ENCODE results near the gene PRRX2. TPM values are rescaled to one million over a fixed set of nuclear protein-coding genes. Genes with fewer than 3 reads are reported as not detected.
A peak's percentile ranks its signal among the peaks of the same experiment; 100 is the strongest.

Gene PRRX2
- total RNA-seq, 2 donors from 2014 or later, result not detected

DNA sequence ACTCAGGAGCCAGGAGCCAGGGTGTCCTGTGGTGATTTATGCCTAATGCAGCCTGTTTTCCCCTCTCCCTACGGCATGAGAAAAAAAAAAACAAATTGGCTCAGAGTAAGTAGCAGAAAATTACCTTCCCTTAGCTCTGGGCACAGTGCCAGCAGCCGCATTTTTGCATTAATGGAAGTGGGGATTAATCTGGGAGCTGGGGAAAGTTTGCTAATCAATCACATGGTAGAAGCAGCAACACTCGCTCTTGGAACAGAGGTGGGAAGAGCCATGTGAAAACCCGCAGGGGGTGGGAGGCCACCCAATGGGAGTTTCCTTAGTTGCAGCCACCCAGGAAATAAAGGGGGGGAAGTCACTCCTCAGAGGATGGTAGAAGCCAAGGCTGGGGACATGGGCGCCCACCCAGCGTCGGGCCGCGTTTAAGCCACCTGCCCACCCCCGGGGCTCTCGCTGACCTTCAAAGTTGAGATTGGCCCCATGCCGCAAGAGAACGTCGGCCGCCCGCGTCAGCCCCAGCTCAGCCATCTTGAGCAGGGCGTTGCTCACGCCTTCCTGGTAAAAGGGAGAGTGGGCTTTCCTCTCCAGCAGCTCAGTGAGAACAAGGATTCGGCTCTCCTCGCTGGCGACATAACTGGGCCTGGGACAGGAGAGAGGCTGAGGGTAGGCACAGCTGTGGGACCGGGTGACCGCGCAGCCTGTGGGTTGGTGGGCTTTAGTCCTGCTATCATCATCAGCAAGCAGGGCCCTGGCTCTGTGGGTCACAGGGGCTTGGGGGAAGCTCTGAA, 25.2 kb upstream of the PRRX2 start:
- H3K4me3 Mint-ChIP-seq, result peak overlapping the region; percentile 90
- peaks cover 20% of the 10 kb centered on the region for H3K4me1 Mint-ChIP-seq
- DNase-seq, result no peak
- no peaks in the 10 kb centered on the region for H3K27me3 Mint-ChIP-seq
- peak overlapping the region; percentile 93 for H3K27ac Mint-ChIP-seq
- ATAC-seq, result no peak
- no peaks in the 10 kb centered on the region for H3K9me3 ChIP-seq (ENCODE audit: control insufficient read depth, low read length, poor library complexity, severe bottlenecking)
- peaks cover 5% of the 10 kb centered on the region for H3K36me3 Mint-ChIP-seq (ENCODE audit: low read depth)

DNA sequence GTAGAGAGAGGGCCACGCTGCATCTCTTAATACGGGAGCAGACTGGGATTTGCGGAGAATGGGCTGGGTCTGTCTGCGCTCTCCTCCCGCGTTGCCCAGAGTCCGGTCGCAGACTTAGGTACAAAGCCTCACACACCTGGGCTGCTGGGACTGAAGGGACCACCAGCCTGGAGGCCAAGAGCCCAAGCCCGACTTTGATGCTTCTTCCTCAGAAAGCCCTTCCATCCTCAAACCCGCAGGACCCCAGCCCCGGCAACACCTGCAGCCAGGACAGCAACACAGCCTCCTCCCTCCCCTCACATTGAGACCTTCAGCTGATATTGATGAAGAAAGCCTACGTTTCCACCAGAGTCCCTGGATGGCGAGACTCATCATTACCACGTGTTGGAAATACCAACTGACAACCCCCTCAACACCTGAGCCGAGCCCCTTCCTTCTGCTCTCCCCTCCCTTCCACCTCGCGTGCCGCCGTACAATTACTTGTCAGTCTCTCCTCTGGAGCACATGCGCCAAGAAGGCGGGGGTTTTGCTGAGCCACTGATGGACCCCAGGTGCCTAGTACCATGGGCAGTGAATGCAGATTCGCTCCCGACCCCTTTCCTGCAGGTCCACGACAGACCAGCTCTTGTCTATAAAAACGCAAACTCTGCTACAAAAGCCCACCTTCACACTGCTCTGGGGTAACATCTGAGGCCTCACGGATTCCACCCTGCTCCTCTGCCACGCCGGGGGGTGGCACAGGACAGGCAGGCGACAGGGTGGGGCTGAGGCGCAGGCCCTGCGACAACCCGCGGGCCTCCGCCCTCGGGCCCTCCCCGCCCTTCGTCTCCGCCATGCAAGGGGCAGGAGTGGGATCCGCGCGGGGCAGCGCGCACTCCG, 24.3 kb upstream of the PRRX2 start:
- H3K4me1 Mint-ChIP-seq, result peaks cover 20% of the 10 kb centered on the region
- DNase-seq (no peak), ATAC-seq (peak; percentile 47)
- H3K9me3 ChIP-seq (ENCODE audit: control insufficient read depth, low read length, poor library complexity, severe bottlenecking), result no peaks in the 10 kb centered on the region
- peak overlapping the region; percentile 93 for H3K27ac Mint-ChIP-seq
- peaks cover 5% of the 10 kb centered on the region for H3K36me3 Mint-ChIP-seq (ENCODE audit: low read depth)
- peak overlapping the region; percentile 90 for H3K4me3 Mint-ChIP-seq
- no peaks in the 10 kb centered on the region for H3K27me3 Mint-ChIP-seq

DNA sequence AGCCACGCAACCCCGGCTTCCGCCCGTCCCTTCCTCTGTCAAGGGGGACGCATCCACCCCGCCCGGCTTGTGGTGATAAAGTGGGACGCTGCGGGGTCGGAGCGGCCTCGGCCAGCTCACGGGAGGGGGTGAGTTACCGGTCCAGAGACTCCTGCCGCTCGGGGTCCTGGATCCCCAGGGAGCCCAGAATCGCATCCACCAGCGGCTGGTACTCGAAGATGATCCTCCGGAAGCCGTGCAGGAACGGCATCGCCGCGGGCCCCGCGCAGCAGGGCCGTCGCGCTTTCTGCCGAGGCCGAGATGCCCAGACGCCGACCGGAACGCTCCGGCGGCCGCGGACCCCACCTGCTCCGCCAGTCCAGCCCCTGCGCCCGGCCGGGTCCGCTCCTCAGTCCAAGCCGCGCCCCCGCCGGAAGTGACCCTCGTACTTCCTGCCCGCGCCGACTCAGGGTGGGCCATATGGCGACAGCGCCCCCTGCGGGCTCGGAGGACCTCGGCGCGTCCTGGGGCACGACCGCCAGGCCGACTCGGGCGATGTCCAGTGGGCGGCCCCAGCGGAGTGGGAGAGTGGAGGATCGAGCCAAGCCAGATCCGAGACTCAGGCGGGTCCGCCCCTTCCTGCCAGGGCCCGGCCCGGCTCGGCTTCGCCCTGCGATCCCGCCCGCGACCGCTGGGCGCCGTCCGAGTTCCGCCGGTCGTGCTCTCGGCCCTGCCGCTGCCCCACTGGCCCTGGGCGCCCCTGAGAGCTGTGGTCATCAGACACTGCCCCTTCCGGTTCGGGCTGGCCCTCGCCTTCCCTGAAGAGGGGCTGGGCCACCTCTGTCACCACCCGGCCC, 23.5 kb upstream of the PRRX2 start, which contains the start of gene ASB6:
Gene ASB6 (minus strand): TSS at position 402 of the 836 bp plus-strand sequence. CDS start 152 bp downstream, at position 250.
- no peaks in the 10 kb centered on the region for H3K9me3 ChIP-seq (ENCODE audit: control insufficient read depth, low read length, poor library complexity, severe bottlenecking)
- Mint-ChIP-seq H3K27ac (peak within 1 kb of the TSS; percentile 93), H3K27me3 (no peaks in the 10 kb centered on the region), H3K4me1 (peaks cover 20% of the 10 kb centered on the region), H3K4me3 (peak within 1 kb of the TSS; percentile 90), H3K36me3 (ENCODE audit: low read depth) (peaks cover 5% of the 10 kb centered on the region)
- DNase-seq (peak; percentile 84 to 95 (median 93)), ATAC-seq (peak; percentile 90)

DNA sequence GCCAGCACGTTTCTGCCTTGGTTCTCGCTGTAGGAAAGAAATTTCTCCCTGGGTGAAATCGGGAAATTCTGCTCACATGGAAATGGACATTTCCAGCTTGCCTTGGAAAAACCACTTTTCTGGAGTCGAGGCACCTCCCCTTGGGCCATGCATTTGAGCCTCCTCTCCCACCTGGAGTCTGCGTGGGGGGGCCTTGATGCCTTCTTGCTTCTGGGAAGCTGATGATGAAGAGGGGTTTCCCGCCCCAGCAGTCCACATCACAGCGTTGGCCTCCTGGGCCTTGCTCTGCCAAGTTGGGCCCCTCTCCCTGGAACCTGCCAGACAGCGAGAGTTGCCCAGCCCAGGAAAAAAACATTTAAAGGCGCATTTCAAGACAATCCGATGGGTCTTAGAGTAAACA, 21.7 kb upstream of the PRRX2 start:
- Mint-ChIP-seq H3K4me3 (no peak overlapping the region), H3K27ac (no peak overlapping the region), H3K4me1 (peaks cover 18% of the 10 kb centered on the region), H3K27me3 (no peaks in the 10 kb centered on the region), H3K36me3 (ENCODE audit: low read depth) (peaks cover 4% of the 10 kb centered on the region)
- no peak for ATAC-seq
- H3K9me3 ChIP-seq (ENCODE audit: control insufficient read depth, low read length, poor library complexity, severe bottlenecking), result no peaks in the 10 kb centered on the region
- no peak for DNase-seq

DNA sequence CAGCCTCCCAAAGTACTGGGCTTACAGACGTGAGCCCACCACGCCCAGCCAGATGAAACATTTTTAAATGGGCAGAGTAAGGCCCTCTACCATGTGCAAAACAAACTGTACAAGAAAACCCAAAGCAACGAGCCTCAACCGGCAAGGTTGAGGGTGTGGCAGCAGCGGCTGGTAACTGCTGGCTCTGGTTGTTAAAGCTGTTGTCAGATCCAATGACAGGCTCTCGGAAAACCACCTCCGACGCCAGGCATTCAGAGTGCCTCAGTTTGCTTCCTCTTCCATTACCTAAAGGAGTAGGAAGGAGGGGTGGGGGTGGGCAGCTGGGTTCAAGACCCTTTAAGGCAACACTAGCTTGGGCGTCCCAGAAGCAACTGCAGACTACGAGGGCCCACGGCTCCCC, 21.1 kb upstream of the PRRX2 start:
- Mint-ChIP-seq H3K4me3 (no peak overlapping the region), H3K4me1 (peaks cover 18% of the 10 kb centered on the region), H3K27ac (no peak overlapping the region), H3K27me3 (no peaks in the 10 kb centered on the region), H3K36me3 (ENCODE audit: low read depth) (peaks cover 4% of the 10 kb centered on the region)
- ATAC-seq (no peak), DNase-seq (no peak)
- H3K9me3 ChIP-seq (ENCODE audit: control insufficient read depth, low read length, poor library complexity, severe bottlenecking), result no peaks in the 10 kb centered on the region

DNA sequence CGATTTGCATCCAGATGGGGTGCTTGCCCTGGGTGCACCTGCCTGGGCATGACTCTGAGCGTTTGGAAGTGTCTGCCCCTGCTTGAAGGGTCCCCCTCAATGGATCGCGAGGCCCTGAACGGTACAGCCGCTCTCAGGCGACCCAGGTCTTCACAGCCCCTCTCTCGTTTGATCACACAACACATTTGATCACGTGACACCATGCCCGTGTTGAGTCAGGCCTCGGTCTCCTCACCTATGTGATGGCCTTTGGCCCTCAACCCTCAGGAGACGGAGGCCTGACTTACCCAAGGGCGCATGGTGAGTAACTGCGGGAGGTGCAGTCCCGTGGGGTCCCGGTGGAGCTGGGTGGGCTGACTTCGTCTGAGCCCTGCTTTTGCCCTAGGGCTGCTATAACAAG, 20.5 kb upstream of the PRRX2 start:
- DNase-seq (no peak), ATAC-seq (no peak)
- Mint-ChIP-seq H3K4me3 (no peak overlapping the region), H3K36me3 (ENCODE audit: low read depth) (peaks cover 4% of the 10 kb centered on the region), H3K27me3 (no peaks in the 10 kb centered on the region), H3K4me1 (peaks cover 17% of the 10 kb centered on the region), H3K27ac (no peak overlapping the region)
- no peaks in the 10 kb centered on the region for H3K9me3 ChIP-seq (ENCODE audit: control insufficient read depth, low read length, poor library complexity, severe bottlenecking)

DNA sequence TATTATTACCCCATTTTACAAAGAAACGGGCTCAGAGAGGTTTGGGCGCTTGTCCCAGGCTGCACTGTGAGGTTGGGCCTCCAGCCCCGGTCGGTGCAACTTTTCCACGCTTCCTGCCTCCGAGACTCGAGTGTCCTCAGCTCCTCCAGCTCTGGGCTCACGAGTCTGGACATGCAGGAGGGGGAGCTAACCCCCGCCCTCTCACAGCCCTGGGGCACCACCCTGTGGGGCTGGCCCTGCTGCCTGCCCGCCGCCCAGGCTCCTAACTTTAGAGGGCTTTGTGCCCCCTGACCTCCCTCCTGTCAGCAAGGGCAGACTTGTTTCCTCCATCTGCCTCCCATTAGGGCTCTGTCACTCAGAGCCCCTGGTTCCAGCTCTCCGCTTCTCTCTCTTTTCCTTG, 19.2 kb upstream of the PRRX2 start:
- Mint-ChIP-seq H3K27me3 (no peaks in the 10 kb centered on the region), H3K4me3 (no peak overlapping the region), H3K4me1 (peaks cover 11% of the 10 kb centered on the region), H3K27ac (no peak overlapping the region), H3K36me3 (ENCODE audit: low read depth) (peaks cover 4% of the 10 kb centered on the region)
- no peak for DNase-seq
- ATAC-seq, result no peak
- H3K9me3 ChIP-seq (ENCODE audit: control insufficient read depth, low read length, poor library complexity, severe bottlenecking), result no peaks in the 10 kb centered on the region

DNA sequence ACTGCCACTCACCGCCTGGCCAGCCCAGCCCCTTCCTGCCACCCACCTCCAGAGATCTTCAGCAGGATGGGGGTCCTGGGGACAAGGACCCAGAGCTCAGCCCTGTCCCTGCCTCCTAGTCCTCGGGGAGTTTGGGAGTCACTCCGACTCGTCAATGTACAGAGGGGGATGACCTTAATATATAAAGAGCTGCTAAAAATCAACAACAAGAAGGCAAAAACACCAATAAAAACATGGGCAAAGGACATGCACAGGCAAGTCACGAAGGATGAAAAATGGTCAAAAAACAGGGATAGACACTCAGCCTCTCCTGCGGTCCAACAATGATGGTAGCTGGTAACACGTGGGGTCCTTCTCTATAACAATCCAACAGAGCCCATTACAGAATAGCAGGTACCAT, 18.8 kb upstream of the PRRX2 start:
- Mint-ChIP-seq H3K36me3 (ENCODE audit: low read depth) (peaks cover 4% of the 10 kb centered on the region), H3K27me3 (no peaks in the 10 kb centered on the region), H3K27ac (no peak overlapping the region), H3K4me1 (peaks cover 9% of the 10 kb centered on the region), H3K4me3 (no peak overlapping the region)
- DNase-seq, result no peak
- no peaks in the 10 kb centered on the region for H3K9me3 ChIP-seq (ENCODE audit: control insufficient read depth, low read length, poor library complexity, severe bottlenecking)
- ATAC-seq, result no peak

DNA sequence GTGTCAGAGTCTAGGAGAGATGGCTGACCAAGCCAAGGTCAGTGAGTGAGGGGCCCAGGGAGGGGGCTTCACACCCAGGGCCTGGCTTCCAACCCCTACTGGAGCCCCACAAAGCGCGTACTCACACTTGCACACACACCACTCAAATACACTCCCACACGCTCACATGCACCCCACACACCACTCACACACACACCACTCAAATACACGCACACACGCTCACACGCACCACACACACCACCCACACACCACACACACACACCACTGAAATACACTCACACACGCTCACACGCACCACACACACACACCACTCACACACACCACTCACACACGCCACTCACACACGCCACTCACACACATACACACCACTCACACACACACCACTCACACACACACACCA, 17.8 kb upstream of the PRRX2 start:
- ATAC-seq, result no peak
- Mint-ChIP-seq H3K4me3 (no peak overlapping the region), H3K27ac (no peak overlapping the region), H3K36me3 (ENCODE audit: low read depth) (peaks cover 4% of the 10 kb centered on the region), H3K27me3 (no peaks in the 10 kb centered on the region), H3K4me1 (peaks cover 7% of the 10 kb centered on the region)
- no peaks in the 10 kb centered on the region for H3K9me3 ChIP-seq (ENCODE audit: control insufficient read depth, low read length, poor library complexity, severe bottlenecking)
- DNase-seq, result no peak

DNA sequence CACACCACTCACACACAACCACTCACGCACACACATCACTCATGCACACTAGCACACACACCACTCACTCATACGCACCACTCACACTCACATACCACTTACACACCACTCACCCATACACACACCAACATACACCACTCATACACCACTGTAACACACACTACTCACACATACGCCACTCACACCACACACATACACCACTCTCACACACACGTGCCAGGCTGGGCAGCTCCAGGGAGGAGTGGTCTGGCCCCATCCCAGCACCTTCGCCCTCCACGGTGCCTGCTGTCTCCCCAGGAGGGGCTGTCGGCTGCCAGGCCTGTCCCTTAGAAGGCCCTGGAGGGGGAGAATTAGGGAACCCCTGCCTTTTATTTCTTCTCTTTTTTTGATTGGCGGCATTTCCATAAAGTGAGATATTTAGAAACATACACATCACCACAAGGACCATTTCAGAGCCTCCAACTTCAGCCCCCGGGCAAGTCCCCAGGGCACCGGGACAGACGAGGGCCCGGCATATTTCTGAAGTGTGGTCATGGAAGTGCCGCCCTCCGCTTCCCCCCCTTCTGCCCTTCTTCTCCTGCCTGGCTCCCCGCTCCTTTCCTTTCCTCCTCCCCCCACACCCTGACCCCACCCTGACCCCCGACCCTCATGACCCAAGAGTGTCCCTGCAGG, 17.2 kb upstream of the PRRX2 start:
- peaks cover 6% of the 10 kb centered on the region for H3K4me1 Mint-ChIP-seq
- no peak overlapping the region for H3K27ac Mint-ChIP-seq
- peaks cover 4% of the 10 kb centered on the region for H3K36me3 Mint-ChIP-seq (ENCODE audit: low read depth)
- no peaks in the 10 kb centered on the region for H3K27me3 Mint-ChIP-seq
- DNase-seq, result no peak
- no peak overlapping the region for H3K4me3 Mint-ChIP-seq
- ATAC-seq, result no peak
- H3K9me3 ChIP-seq (ENCODE audit: control insufficient read depth, low read length, poor library complexity, severe bottlenecking), result no peaks in the 10 kb centered on the region

DNA sequence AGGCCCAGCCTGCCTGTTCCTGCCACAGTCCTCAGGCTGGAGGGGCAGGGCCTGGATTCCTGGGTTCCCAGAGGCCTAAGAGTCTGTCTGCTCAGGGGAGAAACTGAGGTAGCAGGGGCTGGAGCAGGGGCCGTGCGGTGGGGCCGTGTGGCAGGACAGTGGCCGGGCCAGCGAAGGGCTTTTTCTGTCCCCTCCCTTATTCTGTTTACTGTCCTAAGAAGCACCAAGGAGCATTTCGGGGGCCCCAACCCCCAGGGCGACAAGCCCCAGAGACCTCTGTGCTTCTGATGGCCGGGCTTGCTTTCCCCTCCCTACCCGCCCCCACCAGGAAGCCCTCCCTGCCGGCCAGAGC, 16.7 kb upstream of the PRRX2 start:
- DNase-seq, result no peak
- Mint-ChIP-seq H3K4me1 (peaks cover 6% of the 10 kb centered on the region), H3K36me3 (ENCODE audit: low read depth) (peaks cover 4% of the 10 kb centered on the region), H3K4me3 (no peak overlapping the region), H3K27me3 (no peaks in the 10 kb centered on the region), H3K27ac (no peak overlapping the region)
- no peak for ATAC-seq
- H3K9me3 ChIP-seq (ENCODE audit: control insufficient read depth, low read length, poor library complexity, severe bottlenecking), result no peaks in the 10 kb centered on the region

DNA sequence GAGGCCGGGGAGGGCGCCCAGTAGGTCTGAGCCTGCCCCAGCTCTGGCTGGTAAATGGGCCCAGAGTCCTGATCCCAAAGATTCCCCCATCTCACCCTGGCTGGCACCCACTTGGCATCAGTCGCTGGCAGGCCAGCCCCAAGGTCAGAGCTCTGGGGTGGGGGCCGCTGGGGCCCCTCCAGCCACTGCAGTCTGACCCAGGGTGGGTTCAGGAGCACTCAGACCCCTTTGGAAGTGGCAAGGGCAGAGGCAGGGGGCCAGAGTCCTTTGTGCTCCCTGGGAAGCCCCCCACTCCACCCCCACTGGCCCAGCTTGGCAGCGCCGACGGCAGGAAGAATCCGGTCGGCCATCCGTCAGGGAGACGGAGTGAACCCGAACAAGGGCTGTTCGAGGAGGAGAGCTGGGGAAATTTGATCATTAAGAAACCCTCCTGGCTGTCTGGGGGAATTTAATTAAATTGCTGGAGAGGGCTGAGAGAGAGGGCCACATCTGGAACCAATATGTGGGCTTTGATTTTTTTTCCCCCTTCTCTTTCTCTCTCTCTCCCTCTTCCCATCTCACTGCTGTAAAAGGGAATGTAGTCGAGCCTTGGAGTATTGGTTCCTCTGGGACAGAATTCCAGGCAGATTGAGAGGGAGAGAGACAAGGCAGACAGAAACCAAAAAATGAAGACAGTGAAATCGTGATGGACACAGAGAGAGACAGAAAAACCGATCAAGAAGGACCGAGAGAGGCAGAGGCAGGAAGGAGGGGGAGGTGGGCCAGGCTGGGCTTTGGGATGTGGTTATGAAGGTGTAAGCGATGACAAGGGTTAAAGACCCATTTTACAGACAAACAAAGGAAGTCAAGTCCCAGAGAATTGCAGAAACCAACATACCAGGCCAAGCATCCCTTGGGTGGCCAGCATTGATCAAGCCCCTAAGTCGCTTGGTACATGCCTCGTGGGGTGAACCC, 15.4 kb upstream of the PRRX2 start:
- no peaks in the 10 kb centered on the region for H3K9me3 ChIP-seq (ENCODE audit: control insufficient read depth, low read length, poor library complexity, severe bottlenecking)
- DNase-seq, result no peak
- ATAC-seq, result no peak
- Mint-ChIP-seq H3K27me3 (no peaks in the 10 kb centered on the region), H3K4me3 (no peak overlapping the region), H3K27ac (no peak overlapping the region), H3K4me1 (peaks cover 6% of the 10 kb centered on the region), H3K36me3 (ENCODE audit: low read depth) (peaks cover 4% of the 10 kb centered on the region)
